Neural cell (in vitro differentiated cells): Measurements from ENCODE around the gene SBNO1. TPM values are rescaled to one million over a fixed set of nuclear protein-coding genes. Genes with fewer than 3 reads are reported as not detected.

ENCODE experiments used
- H2AFZ ChIP-seq: fragments of 200-600, 300-800 bp; sonication (generic), shearing (Covaris generic); 2 replicates; pipeline ENCODE4 v1.6.0; 2014; ENCODE audit warnings: low read depth, mild to moderate bottlenecking, antibody characterized with exemption, low read length, moderate library complexity
- H3F3A ChIP-seq: fragments of 200-600 bp; shearing (Covaris generic); 2 replicates; pipeline ENCODE4 v1.6.1; 2016; ENCODE audit warnings: mild to moderate bottlenecking, moderate library complexity, mixed read lengths, antibody characterized with exemption, low read length; ENCODE audit not compliant: insufficient read depth, poor library complexity, severe bottlenecking
- H3K27ac ChIP-seq: fragments of 200-600, 300-800 bp; sonication (generic), shearing (Covaris generic); 2 replicates; pipeline ENCODE4 v1.5.1; 2014; ENCODE audit warnings: mild to moderate bottlenecking, low read length, moderate library complexity
- H3K27me3 ChIP-seq: fragments of 300-800, 200-600 bp; sonication (generic), shearing (Covaris generic); 2 replicates; pipeline ENCODE4 v1.6.0; 2014; ENCODE audit warnings: mild to moderate bottlenecking, low read depth, low read length, moderate library complexity; ENCODE audit not compliant: insufficient read depth
- H3K36me3 ChIP-seq: fragments of 300-800, 200-600 bp; sonication (generic), shearing (Covaris generic); 2 replicates; pipeline ENCODE4 v1.5.1; 2014; ENCODE audit warnings: mild to moderate bottlenecking, antibody characterized with exemption, low read length, moderate library complexity; ENCODE audit not compliant: insufficient read depth
- H3K4me2 ChIP-seq: fragments of 300-800, 200-600 bp; sonication (generic), shearing (Covaris generic); 2 replicates; pipeline ENCODE4 v1.6.0; 2014; ENCODE audit warnings: mild to moderate bottlenecking, low read length
- H3K4me3 ChIP-seq: fragments of 300-800, 200-600 bp; sonication (generic), shearing (Covaris generic); 2 replicates; pipeline ENCODE4 v1.5.1; 2014; ENCODE audit warnings: mild to moderate bottlenecking, low read length, moderate library complexity
- H3K79me2 ChIP-seq: fragments of 200-600 bp; shearing (Covaris generic); replicated peaks from 2 replicates; pipeline ENCODE4 v1.6.0; 2014; ENCODE audit warnings: mild to moderate bottlenecking, low read length, moderate library complexity; ENCODE audit not compliant: insufficient read depth
- H3K9ac ChIP-seq: fragments of 300-800, 200-600 bp; sonication (generic), shearing (Covaris generic); 2 replicates; pipeline ENCODE4 v1.6.1; 2016; ENCODE audit warnings: mild to moderate bottlenecking, low read length, mixed read lengths
- H3K9me2 ChIP-seq: fragments of 200-600 bp; shearing (Covaris generic); 2 replicates; pipeline ENCODE4 v1.6.1; 2016; ENCODE audit warnings: mild to moderate bottlenecking, low read length, mixed read lengths; ENCODE audit not compliant: insufficient read depth
- H3K9me3 ChIP-seq: fragments of 200-600, 300-800 bp; sonication (generic), shearing (Covaris generic); 2 replicates; pipeline ENCODE4 v1.6.1; 2016; ENCODE audit warnings: mild to moderate bottlenecking, mixed run types, low read length, moderate library complexity, mixed read lengths
- H4K20me1 ChIP-seq: fragments of 200-600 bp; shearing (Covaris generic); 2 replicates; pipeline ENCODE4 v1.6.1; 2016; ENCODE audit warnings: mild to moderate bottlenecking, mixed run types; ENCODE audit not compliant: insufficient read depth
- EP300 ChIP-seq: fragments of 450-650 bp; conservative IDR thresholded peaks from 2 replicates; pipeline ENCODE4 v1.6.1; 2014; ENCODE audit warnings: antibody characterized with exemption, mild to moderate bottlenecking, moderate library complexity; ENCODE audit not compliant: poor library complexity, severe bottlenecking
- EZH2 ChIP-seq: fragments of 200-600, 300-800 bp; shearing (Covaris generic), sonication (generic); IDR thresholded peaks from 2 replicates; pipeline ENCODE4 v1.6.1; 2014; ENCODE audit warnings: antibody characterized with exemption, low read length, borderline replicate concordance, mild to moderate bottlenecking; ENCODE audit not compliant: insufficient read depth, poor library complexity, severe bottlenecking
- MXI1 ChIP-seq: fragments of 450-650 bp; conservative IDR thresholded peaks from 2 replicates; pipeline ENCODE4 v1.6.1; 2014; ENCODE audit warnings: antibody characterized with exemption, mild to moderate bottlenecking; ENCODE audit not compliant: poor library complexity, severe bottlenecking
- POLR2AphosphoS5 ChIP-seq: IDR thresholded peaks from 2 replicates; pipeline ENCODE4 v1.6.1; 2012
- RAD21 ChIP-seq: fragments of 450-650 bp; conservative IDR thresholded peaks from 2 replicates; pipeline ENCODE4 v1.6.1; 2014; ENCODE audit warnings: antibody characterized with exemption, mild to moderate bottlenecking, moderate library complexity
- SMC3 ChIP-seq: fragments of 450-650 bp; conservative IDR thresholded peaks from 2 replicates; pipeline ENCODE4 v1.6.1; 2014; ENCODE audit warnings: antibody characterized with exemption, mild to moderate bottlenecking, moderate library complexity; ENCODE audit not compliant: poor library complexity
- TAF1 ChIP-seq: IDR thresholded peaks from 2 replicates; pipeline ENCODE4 v1.6.1; 2012; ENCODE audit warnings: low read depth
- polyA plus RNA-seq: library from polyadenylated mRNA; depleted of rRNA; stranded (reverse); fragments of >200 nt; gene quantifications from 2 replicates; pipeline ENCODE4 v1.2.3, GENCODE V29; 2014
- TF ChIP-seq, protein P1 (sequence below): IDR thresholded peaks from 2 replicates; pipeline ENCODE4 v1.6.1; 2012; ENCODE audit warnings: borderline replicate concordance
- TF ChIP-seq, protein P2 (sequence below): fragments of 450-650 bp; IDR thresholded peaks from 2 replicates; pipeline ENCODE4 v1.5.1; 2014; ENCODE audit warnings: antibody characterized with exemption, mild to moderate bottlenecking, moderate library complexity; ENCODE audit not compliant: poor library complexity, severe bottlenecking

The SBNO1 gene
- polyA plus RNA-seq, 1 donor from 2014 or later: 17.9 TPM

DNA sequence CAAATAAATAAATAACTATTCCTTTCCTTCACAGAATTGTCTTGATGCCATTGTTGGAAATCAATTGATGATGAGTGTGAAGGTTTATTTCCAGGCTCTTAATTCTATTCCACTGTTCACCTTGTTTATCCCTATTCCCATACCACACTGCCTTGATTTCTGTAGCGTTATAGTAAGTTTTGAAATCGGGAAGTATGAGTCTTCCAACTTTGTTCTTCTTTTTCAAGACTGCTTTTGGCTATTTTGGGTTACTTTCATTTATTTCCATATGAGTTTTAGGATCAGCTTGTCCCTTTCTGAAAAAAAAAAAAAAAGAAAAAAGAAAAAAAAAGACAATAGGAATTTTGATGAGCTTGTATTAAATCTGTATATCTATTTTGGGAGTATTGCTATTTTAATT is 83.7 kb downstream of the SBNO1 start:
- H3K9me3 ChIP-seq: no peaks in the 10 kb centered on the region
- TF ChIP-seq, protein P1, sequence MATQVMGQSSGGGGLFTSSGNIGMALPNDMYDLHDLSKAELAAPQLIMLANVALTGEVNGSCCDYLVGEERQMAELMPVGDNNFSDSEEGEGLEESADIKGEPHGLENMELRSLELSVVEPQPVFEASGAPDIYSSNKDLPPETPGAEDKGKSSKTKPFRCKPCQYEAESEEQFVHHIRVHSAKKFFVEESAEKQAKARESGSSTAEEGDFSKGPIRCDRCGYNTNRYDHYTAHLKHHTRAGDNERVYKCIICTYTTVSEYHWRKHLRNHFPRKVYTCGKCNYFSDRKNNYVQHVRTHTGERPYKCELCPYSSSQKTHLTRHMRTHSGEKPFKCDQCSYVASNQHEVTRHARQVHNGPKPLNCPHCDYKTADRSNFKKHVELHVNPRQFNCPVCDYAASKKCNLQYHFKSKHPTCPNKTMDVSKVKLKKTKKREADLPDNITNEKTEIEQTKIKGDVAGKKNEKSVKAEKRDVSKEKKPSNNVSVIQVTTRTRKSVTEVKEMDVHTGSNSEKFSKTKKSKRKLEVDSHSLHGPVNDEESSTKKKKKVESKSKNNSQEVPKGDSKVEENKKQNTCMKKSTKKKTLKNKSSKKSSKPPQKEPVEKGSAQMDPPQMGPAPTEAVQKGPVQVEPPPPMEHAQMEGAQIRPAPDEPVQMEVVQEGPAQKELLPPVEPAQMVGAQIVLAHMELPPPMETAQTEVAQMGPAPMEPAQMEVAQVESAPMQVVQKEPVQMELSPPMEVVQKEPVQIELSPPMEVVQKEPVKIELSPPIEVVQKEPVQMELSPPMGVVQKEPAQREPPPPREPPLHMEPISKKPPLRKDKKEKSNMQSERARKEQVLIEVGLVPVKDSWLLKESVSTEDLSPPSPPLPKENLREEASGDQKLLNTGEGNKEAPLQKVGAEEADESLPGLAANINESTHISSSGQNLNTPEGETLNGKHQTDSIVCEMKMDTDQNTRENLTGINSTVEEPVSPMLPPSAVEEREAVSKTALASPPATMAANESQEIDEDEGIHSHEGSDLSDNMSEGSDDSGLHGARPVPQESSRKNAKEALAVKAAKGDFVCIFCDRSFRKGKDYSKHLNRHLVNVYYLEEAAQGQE: no peak
- TF ChIP-seq, protein P2, sequence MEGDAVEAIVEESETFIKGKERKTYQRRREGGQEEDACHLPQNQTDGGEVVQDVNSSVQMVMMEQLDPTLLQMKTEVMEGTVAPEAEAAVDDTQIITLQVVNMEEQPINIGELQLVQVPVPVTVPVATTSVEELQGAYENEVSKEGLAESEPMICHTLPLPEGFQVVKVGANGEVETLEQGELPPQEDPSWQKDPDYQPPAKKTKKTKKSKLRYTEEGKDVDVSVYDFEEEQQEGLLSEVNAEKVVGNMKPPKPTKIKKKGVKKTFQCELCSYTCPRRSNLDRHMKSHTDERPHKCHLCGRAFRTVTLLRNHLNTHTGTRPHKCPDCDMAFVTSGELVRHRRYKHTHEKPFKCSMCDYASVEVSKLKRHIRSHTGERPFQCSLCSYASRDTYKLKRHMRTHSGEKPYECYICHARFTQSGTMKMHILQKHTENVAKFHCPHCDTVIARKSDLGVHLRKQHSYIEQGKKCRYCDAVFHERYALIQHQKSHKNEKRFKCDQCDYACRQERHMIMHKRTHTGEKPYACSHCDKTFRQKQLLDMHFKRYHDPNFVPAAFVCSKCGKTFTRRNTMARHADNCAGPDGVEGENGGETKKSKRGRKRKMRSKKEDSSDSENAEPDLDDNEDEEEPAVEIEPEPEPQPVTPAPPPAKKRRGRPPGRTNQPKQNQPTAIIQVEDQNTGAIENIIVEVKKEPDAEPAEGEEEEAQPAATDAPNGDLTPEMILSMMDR: no peak
- H3K4me2 ChIP-seq: no peak overlapping the region
- H3K9ac ChIP-seq: no peak overlapping the region
- H3K79me2 ChIP-seq: no peaks in the 10 kb centered on the region
- H3K27ac ChIP-seq: no peak overlapping the region
- H3K9me2 ChIP-seq: no peaks in the 10 kb centered on the region
- no peaks in the 10 kb centered on the region for H4K20me1 ChIP-seq
- H3F3A ChIP-seq: no peaks in the 10 kb centered on the region
- H3K4me3 ChIP-seq: no peak overlapping the region
- H3K36me3 ChIP-seq: no peaks in the 10 kb centered on the region
- H3K27me3 ChIP-seq: no peaks in the 10 kb centered on the region
- no peak overlapping the region for H2AFZ ChIP-seq

DNA sequence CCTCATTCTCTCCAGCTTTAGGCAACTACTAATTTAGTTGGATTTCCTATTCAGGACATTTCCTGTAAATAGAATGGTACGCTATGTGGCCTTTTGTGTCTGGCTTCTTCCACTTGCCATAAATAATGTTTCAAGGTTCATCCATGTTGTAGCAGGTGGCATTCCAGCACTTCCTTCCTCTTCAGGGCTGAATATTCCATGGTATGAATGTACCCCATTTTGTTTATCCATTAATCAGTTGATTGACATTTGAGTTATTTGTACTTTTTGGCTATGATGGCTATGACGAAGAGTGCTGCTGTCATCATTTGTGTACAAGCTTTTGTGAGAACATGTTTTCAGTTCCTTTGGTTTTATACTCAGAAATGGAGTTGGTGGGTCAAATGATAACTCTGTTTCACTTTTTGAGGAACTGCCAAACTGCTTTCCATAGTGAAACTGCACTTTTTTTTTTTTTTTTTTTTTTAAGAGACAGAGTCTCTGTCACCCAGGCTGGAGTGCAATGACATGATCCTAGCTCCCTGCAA is 86.5 kb downstream of the SBNO1 start:
- Histone ChIP-seq H3F3A (no peaks in the 10 kb centered on the region), H3K36me3 (no peaks in the 10 kb centered on the region), H3K27me3 (no peaks in the 10 kb centered on the region), H3K79me2 (peaks cover 11% of the 10 kb centered on the region), H3K4me3 (no peak overlapping the region), H3K9me2 (no peaks in the 10 kb centered on the region), H3K27ac (no peak overlapping the region), H2AFZ (no peak overlapping the region), H3K9me3 (no peaks in the 10 kb centered on the region), H3K9ac (no peak overlapping the region), H4K20me1 (no peaks in the 10 kb centered on the region), H3K4me2 (no peak overlapping the region)
- TF ChIP-seq RAD21 (no peak), TAF1 (no peak), MXI1 (no peak), POLR2AphosphoS5 (no peak), EZH2 (no peak), SMC3 (no peak), EP300 (no peak)
- TF ChIP-seq, protein P2: no peak
- TF ChIP-seq, protein P1: no peak
